Islet of Langerhans (tissue), 1 donor: ENCODE results near the gene SIRT2.
A peak's percentile ranks its signal among the peaks of the same experiment; 100 is the strongest.

Experiments used
- FAIRE-seq: peaks from one replicate; lab custom pipeline; 2011; peaks lifted over from hg19 to GRCh38; lab: Jason Lieb, UNC

SIRT2 gene

DNA sequence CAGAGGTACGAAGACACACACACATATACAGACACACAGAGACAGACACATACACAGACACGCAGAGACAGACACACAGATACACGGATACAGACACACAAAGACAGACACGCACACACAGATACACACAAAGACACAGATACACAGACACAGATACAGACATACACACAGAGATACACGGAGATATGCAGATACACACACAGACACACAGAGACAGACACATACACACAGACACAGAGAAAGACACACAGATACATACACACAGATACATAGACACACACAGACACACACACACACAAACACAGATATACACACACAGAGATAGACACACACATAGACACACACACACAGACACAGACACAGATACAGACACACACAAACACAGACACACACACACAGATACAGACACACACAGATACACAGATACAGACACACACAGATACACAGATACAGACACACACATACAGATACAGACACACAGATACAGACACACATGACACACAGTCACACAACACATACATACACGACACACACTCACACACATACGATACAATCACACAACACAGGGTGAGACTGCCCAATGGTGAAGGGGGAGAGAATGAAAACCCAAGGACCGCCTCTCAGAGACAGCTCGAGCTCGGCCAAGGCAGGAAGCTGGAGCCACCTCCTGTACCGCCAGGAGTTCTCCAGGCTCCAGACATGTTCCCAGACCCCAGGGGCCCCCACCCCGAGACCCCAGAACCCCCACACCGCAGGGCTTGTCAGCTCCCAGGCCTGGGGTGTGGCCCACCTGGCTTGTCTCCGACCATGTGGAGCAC lies 21.4 kb upstream of the SIRT2 start:
- no peak for FAIRE-seq

DNA sequence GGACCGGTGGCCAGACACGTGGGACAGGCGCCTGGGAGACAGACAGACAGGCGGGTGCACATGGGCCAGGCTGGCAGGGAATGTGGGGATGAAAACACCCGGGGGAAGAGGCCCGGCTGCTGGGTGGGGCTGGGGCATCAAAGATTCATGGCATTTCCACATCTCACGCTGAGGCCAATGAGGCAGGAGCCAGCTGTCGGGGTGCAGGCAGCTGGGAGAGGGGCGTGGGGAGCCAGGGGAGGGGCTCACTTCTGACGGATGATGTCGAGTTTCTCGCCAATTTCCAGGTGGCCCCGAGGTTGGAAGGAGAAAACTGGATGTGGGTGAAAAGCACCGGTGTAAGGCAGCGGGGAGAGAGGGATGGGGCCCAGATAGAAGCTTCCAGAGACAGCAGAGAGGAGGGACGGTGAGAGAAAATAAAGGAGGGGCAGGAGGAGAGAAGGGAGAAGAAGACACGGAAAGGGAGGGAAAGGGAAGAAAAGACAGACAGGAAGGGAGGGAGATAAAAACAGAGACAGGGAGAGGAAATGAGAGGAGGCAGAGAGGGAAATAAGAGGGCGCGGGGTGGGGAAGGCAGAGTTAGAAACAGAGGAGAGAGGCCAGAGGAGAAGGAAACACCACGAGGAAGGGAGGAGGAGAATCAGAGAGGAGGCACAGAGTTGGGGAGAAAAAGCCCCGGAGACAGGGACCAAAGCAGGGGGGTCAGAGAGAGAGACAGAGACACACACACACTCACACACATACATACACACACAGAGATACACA lies 20.6 kb upstream of the SIRT2 start:
- FAIRE-seq = no peak

DNA sequence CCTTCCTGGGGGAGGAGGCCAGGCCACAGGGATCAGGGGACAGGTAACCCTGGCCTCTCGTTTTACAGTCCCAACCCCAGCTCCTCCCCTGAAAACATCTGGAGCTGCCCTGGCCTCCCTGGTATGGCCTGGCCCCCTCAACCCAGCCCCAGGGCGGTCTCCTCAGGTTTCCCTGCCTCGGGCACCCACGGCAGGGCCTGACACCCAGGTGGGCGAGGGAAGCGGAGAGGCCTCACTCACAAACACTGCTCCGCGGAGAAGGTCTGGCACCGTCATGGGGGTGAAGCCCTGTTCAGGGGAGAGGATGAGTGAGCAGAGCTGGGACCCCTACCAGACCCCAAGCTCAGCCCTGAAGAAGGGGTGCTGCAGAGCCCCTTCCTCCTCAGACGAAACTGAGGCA lies 19.1 kb upstream of the SIRT2 start:
- FAIRE-seq = no peak

DNA sequence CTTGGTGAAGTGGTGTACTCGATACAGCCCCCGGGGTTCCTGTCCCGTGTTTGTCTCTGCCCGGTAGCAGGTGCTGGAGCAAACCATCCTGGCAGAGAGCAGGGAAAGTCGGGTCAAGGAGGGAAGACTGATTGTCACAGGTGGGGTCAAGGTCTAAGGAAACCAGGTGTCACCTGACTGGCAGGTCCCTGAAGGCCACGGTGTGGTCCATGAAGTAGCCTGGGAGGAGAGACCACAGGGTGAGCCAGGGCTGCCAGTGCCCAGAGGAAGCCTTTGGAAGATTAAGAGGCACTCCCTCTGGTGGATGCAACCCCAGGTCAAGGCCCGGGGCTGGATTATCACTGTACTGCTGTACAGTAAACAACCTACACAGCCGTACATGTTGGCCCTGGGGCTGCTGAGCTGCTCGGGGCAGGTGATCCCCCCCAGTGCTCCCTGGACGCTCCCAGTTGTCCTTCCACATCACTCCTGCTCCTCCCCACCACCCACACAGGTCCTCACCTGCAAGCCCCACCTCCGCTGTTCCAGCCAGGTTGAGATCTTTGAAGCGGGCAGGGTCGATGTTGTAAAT lies 18.6 kb upstream of the SIRT2 start:
- no peak for FAIRE-seq

DNA sequence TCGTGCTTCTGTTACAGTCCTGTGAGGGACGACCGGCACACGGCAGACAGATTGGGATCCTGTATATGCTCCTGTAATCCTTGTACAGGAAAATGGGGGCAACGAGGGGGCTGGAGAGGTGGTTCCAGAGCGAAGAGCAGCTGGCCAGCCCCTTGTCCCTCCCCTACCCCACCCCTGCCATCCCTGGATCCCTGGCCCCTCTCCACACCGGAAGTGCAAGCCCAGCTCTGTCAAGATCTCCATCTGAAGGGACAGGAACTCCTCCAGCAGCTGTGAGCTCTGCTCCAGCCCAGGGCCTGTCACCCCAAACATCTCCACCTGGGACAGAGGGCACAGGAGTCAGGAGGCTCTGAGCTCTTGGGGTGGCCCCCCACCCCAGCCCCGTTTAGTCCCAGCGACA lies 18.1 kb upstream of the SIRT2 start:
- FAIRE-seq = no peak

DNA sequence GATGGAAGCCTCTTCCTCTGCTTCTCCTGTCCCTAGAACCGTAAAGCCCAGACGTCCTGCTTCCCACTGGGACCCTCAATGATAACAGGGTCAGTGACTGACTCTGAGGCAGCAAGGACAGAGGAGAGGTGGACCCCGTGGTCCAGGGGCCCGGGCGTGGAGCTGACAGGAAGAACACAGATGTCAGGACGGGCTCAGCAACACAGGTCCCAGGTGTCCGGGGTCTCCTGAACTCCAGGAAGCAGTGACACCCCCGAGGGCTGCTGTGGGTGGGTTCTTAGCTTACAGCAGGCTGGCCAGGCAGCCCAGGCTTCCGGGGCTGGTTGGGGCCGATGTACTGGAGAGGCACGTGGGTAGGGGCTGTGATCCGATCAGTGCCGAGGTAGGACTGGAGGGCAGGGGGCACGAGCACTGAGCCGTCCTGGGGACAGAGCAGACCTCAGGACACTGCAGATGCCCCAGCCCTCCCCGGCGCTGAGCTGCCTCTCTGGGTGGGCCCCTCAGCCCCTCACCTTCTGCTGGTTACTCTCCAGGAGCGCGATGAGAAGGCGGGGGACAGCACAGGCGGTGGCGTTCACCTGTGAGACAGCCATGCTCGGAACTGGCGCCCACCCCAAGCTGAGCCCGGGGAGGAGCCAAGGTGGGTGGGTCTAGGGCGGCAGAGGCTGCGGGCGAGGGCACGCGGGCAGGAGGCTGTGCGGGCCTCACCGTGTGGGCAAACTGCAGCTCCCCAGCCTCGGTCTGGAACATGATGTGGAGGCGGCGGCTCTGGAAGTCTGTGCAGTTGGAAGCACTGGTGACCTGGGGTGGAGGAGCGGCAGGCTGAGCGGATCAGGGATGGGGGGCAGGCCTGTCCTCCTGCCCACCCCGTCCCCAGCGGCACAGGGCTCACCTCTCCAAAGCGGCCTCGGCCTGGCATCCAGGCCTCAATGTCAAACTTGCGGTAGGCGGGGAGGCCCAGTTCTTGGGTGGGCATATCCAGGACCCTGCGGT lies 16.2 kb upstream of the SIRT2 start:
- no peak for FAIRE-seq

DNA sequence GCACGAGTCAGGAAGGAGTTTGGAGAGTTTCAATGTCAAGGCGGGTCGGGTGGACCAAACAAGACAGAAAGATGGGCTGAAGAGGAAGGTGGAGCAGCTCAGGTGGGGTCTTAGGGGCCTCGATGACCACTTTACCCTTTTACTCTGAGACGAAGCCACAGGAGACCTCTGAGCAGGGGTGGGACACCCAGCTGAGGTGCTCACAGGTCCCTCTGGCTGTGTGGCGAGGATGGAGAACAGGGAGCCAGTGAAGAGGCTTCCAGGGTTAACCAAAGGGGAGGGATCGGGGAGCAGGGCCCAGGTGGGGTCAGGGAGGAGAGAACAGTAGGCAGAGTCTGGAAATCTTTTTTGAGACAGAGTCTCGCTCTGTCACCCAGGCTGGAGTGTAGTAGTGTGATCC lies 14.5 kb upstream of the SIRT2 start:
- FAIRE-seq = no peak

DNA sequence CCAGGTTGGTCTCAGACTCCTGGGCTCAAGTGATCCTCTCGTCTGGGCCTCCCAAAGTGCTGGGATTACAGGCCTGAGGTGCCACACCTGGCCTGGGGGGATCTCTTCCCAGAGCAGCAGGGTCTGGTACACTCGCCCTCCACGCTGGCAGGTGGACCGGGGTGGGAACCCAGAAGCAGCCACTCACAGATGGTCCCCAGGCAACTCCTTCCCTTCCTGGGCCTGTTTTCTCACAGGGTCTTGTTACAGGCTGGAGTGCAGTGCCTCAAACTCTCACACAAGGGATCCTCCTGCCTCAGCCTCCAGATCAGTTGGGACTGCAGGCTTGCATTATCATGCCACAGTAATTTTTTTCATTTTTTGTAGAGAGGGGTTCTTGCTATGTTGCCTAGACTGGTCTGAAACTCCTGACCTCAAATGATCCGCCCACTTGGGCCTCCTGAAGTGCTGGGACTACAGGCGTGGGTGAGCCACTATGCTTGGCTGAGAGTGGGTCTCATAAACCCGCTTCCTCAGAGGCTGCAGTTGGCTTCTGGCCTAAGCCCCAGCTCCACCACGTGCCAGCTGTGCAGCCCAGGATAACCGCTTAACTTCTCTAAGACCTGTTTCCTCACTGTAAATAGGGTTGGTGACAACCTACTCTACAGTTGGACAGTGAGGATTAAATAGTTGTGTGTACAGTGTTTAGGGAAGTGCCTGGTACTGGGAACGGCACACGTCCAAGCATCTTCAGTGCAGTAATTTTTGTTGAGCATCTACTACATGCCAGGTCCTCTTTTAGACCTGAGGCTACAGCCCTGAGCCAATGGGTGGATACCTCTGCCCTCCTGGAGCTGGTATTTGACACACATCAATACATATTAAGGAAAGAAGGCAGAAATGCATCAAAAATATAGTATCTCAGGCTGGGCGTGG lies 13.4 kb upstream of the SIRT2 start:
- FAIRE-seq = no peak

DNA sequence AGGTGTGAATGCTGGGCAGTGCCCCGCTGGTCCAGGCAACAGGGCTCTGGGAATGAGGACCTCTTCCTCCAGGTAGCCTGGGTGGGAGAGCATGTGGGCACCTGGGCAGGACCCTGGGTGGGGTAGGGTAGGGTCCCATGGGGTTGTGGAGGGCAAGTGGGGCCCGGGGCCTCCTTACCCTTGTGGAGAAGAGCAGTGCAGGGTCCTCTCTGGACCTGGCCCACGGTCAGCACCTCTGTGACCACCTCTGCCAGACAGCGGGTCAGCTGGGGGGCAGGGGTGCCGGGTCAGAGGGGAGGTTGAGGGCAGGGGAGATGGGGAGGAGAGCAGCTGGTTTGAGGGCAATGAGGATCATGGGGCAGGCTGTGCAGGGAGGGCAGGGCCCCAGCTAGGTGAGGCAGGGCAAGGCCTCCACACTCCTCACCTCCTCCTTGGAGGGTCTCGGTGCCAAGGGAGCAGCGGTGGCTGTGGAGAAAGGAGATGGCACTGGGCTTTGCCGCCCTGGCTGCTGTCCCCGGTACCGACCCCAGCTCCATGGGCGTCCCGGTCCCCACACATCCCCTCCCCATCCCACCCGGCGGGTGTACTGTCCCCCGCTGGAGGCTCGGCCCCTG lies 12.1 kb upstream of the SIRT2 start:
- no peak for FAIRE-seq

DNA sequence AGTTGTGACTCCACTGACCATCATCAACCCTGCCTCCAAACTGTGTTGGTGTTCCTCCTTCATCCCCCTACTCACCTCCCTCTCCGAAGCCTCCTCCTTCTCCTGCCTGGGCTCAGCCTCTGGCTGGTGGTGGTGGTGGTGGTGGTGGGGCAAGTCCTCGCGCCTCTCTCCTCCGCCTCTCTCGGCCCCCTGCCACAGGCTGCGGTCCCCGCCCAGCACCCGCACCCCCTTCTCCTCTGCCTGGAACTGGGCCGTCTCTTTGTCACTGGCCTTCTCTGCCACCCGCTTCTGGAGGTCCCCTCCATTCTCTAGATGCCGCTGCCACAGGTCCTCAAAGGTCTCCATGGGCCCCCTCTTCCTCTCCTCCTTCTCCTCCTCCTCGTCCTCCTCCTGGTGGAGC lies 11.1 kb upstream of the SIRT2 start:
- no peak for FAIRE-seq

DNA sequence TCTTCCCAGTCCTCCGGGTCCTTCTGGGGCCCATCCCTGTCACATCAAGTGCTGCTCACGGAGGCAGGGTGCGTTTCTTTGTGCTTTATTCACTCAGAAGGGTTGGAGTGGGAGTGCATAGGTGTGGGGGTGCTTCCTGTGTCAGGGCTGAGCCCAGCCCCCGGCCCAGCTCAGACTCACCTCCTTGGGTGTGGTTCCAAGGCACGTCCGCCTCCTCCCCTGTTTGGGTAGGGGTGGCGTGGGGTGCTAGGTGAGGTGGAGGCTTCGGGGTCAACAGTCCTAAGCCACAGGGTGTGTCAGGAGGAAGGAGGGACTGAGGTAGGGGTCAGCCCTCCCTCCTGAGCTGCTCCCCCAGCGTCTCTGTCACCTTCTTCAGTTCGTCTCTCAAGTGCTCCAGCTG lies 9.5 kb upstream of the SIRT2 start:
- FAIRE-seq = no peak

DNA sequence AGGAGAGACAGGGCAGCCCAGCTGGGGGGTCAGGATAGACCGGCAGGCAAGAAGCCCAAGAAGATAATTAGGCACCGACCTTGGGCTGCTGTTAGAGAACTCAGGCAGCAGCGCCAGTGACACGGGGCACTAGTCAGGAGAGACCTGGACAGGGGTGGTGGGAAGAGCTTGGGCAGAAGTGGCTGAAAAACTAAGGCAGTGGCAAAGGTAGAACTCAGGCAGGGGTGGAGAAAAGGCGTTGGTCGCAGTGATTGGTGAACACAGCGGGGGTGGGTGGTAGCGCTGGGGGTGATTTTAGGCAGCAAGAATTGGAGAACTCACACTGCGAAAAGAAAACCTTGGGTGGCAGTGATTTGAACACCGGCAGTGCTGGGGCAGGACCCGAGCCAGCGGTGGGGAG lies 8.3 kb upstream of the SIRT2 start:
- FAIRE-seq = no peak

DNA sequence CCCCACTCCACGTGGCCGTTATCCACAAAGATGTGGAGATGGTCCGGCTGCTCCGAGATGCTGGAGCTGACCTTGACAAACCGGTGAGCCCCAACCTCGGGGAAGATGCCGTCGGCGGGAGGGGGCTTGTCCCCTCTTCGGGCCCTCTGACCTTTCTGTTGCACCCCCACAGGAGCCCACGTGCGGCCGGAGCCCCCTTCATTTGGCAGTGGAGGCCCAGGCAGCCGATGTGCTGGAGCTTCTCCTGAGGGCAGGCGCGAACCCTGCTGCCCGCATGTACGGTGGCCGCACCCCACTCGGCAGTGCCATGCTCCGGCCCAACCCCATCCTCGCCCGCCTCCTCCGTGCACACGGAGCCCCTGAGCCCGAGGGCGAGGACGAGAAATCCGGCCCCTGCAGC lies 7.8 kb upstream of the SIRT2 start:
- no peak for FAIRE-seq

DNA sequence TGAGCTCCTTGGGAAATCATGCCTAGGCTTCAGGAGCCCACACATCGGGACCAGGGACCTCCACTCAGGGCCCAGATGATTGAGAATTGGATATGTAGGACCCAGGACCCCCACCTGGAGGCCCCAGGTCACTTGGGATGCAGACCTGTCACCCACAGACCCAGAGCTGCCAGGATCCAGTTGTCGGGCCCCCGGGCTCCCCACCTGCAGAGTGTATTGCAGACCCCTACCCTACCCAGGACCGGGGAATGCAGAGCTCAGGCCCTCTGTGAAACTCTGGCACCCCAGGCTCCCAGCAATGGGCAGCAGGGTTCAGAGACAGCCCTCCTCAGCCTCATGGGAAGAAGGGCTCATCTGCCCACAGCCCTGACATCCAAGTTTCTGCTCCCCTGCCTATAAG lies 6.2 kb upstream of the SIRT2 start:
- no peak for FAIRE-seq

DNA sequence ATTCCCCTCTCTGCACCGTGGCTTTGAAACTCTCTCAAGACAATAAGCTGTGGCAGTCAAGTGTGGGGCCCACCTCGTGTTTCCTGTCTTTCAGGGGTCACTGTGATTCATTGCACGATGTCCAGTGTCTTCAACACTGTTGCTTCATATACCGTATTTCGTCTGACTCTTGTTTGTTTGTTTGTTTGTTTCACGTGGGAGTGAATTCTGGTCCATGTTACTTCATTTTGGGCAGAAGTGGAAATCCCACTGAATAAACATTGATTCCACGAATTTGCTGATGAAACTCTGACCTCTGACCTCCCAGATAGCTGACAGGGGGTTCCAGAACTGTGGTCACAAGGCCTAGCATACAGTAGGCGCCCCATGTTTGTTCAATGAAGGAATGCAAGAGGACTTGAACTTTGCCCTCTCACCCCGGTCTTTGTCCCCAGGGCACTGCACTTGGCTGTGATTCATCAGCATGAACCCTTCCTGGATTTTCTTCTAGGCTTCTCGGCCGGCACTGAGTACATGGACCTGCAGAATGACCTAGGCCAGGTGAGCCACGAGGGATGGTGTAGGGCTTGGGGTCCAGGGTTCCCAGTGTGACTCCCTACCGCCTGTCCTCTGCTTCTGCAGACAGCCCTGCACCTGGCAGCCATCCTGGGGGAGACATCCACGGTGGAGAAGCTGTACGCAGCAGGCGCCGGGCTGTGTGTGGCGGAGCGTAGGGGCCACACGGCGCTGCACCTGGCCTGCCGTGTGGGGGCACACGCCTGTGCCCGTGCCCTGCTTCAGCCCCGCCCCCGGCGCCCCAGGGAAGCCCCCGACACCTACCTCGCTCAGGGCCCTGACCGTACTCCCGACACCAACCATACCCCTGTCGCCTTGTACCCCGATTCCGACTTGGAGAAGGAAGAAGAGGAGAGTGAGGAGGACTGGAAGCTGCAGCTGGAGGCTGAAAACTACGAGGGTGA lies 5.4 kb upstream of the SIRT2 start:
- no peak for FAIRE-seq

DNA sequence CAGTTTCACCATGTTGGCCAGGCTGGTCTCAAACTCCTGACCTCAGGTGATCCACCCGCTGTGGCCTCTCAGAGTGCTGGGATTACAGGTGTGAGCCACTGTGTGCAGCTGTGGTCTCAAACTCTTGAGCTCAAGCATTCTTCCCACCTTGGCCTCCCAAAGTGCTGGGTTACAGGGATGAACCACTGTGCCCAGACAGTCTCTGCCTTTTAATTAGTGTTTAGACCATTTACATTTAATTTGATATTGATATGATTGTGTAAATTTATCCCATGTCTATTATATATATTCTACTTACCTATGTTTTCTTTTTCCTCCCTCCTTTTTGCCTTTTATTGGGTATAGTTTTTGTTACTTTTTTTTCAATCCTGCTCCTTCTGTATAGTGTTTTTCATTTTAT lies 2.3 kb upstream of the SIRT2 start:
- no peak for FAIRE-seq

DNA sequence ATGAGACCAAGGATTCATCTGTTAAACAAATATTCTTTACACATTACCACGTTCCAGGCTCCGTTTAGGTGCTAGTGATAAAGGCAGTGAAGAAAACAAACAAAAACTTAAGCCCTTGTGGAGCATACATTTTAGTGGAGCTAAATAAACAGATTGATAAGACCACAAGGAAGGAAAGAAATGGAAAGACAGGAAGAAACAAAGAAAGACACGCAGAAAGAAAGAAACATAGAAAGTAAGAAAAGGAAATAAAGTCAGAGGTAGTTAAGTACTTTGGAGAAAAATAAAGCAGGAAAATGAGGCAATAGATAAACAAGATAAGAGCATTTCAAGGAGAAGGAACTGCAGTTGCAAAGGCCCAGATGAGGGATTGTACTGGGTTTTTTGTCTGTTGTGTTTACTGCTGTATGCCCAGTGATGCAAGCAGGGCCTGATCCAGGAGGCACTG lies 1.3 kb upstream of the SIRT2 start:
- no peak for FAIRE-seq

DNA sequence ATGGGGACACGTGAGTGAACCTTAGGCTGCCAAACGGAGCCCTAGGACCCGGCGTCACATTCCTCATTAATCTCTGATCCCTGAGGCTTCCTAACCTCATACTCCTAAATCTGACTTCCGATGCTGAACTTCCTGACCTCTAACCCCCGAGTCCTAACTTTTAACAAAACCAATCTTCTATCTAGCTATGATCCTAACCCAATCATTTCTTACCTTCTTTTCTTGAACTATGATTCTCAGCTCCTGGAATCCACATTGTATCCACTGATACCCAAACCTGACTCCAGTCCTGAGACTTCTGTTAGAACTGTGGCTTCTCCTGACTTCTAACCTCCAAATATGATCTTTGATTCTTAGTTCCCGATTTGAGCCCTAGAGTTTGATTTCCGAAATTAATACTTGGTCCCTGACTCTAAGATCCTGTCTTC lies 798 bp upstream of the SIRT2 start:
- FAIRE-seq = peak; percentile 51

DNA sequence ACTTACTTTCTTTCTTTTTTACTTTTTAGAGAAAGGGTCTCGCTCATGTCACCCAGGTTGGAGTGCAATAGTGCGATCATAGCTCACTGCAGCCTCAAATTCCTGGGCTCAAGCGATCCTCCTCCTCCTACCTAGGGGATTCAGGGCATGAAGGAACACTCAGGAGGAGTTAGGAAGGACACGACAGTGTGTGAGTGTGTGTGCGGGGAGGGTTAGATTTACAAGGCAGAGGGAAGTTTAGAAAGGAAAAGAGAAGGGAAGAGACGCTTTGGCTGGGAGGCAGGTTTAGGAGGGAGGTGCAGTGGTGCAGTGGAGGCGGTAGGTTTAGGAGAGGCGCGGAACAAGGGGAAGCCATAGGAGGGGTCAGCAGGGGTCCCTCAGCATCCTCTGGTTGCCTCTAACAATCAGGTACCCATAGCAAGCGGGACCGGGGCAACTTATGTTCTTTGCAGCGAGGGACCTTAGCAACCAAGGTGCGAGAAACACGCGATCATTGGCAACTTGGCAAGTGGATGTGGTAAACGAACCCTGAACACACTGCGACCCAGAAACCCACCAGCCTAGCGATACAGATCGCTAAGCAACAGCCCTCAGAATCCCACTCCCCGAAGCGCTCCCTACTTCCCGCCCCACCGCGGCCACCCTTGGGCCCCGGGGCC lies 501 bp downstream of the SIRT2 start:
- no peak for FAIRE-seq
